Ascending aorta (tissue), 2 donors: ENCODE results near the gene SLC4A8. TPM values are rescaled to one million over a fixed set of nuclear protein-coding genes. Genes with fewer than 3 reads are reported as not detected.

ENCODE experiments used
- DNase-seq, 2 donors: peaks; one replicate each; pipeline ENCODE4 v3.0.0-alpha.2; 2019; ENCODE audit warnings: low spot score in 2 of 2
- H3K27ac ChIP-seq, 2 donors: fragments of 200-600 bp; sonication (generic); one replicate each; pipeline ENCODE4 v1.5.1; 2016 to 2017; ENCODE audit warnings: mild to moderate bottlenecking in 1 of 2
- H3K27me3 ChIP-seq: fragments of 200-600 bp; sonication (generic); one replicate; pipeline ENCODE4 v1.5.1; 2017
- H3K36me3 ChIP-seq, 2 donors: fragments of 200-600 bp; sonication (generic); one replicate each; pipeline ENCODE4 v1.5.1; 2016
- H3K4me1 ChIP-seq, 2 donors: fragments of 200-600 bp; sonication (generic); one replicate each; pipeline ENCODE4 v1.5.1; 2016 to 2017; ENCODE audit warnings: mild to moderate bottlenecking in 1 of 2
- H3K4me3 ChIP-seq, 2 donors: fragments of 200-600 bp; sonication (generic); one replicate each; pipeline ENCODE4 v1.5.1; 2016 to 2017; ENCODE audit warnings: mild to moderate bottlenecking in 1 of 2
- H3K9me3 ChIP-seq, 2 donors: fragments of 200-600 bp; sonication (generic); one replicate each; pipeline ENCODE4 v1.5.1; 2016
- intact Hi-C: fragments of 100-400 bp; cut with DNase I; formaldehyde crosslinking; loops from one replicate; pipeline ENCODE4 v1.15.1; 2023
- total RNA-seq: library from RNA; depleted of rRNA; stranded (reverse); fragments of >200 nt; gene quantifications from one replicate; pipeline ENCODE4 v1.1.0, GENCODE V29; 2016
- TF ChIP-seq, protein P1 (sequence below), 3 experiments: fragments of 200-600 bp in 2 of 3; fragments of 450-650 bp in 1 of 3; sonication (generic) in 2 of 3; IDR thresholded peaks; one replicate each; pipeline ENCODE4 v1.5.1; 2016 to 2019; ENCODE audit warnings: antibody characterized with exemption in 3 of 3, mild to moderate bottlenecking in 1 of 3, moderate library complexity in 1 of 3

The SLC4A8 gene
- total RNA-seq, 1 donor from 2014 or later, result not detected

DNA sequence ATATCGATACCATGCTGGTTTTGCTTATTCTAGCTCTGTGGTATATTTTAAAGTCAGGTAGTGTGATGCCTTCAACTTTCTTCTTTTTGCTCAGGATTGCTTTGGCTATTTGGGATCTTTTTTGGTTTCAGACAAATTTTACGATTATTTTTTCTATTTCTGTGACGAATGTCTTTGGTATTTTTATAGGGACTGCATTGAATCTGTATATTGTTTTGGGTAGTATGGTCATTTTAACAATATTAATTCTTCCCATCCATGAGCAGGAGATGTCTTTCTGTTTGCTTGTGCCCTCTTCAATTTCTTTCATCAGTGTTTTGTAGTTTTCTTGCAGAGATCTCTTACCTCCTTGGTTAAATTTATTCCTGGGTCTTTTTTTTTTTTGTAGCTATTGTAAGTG, 10.8 kb upstream of the SLC4A8 start:
- H3K36me3 ChIP-seq, result no peaks in the 10 kb centered on the region
- DNase-seq, result no peak
- intact Hi-C loops, result no loop called here
- H3K9me3 ChIP-seq, result no peaks in the 10 kb centered on the region
- H3K4me3 ChIP-seq, result no peak overlapping the region
- H3K27me3 ChIP-seq, result no peaks in the 10 kb centered on the region
- H3K27ac ChIP-seq, result no peak overlapping the region
- TF ChIP-seq, protein P1, sequence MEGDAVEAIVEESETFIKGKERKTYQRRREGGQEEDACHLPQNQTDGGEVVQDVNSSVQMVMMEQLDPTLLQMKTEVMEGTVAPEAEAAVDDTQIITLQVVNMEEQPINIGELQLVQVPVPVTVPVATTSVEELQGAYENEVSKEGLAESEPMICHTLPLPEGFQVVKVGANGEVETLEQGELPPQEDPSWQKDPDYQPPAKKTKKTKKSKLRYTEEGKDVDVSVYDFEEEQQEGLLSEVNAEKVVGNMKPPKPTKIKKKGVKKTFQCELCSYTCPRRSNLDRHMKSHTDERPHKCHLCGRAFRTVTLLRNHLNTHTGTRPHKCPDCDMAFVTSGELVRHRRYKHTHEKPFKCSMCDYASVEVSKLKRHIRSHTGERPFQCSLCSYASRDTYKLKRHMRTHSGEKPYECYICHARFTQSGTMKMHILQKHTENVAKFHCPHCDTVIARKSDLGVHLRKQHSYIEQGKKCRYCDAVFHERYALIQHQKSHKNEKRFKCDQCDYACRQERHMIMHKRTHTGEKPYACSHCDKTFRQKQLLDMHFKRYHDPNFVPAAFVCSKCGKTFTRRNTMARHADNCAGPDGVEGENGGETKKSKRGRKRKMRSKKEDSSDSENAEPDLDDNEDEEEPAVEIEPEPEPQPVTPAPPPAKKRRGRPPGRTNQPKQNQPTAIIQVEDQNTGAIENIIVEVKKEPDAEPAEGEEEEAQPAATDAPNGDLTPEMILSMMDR (IDR thresholded peaks at IDR 0.05), result no peak
- H3K4me1 ChIP-seq, result no peaks in the 10 kb centered on the region

- intact Hi-C loops, result no loop called here
- no peaks in the 10 kb centered on the region for H3K9me3 ChIP-seq
- H3K27ac ChIP-seq, result no peak overlapping the region
- no peaks in the 10 kb centered on the region for H3K4me1 ChIP-seq
- TF ChIP-seq, protein P1 (IDR thresholded peaks at IDR 0.05), result no peak
- H3K27me3 ChIP-seq, result no peaks in the 10 kb centered on the region
- DNase-seq, result no peak
- H3K36me3 ChIP-seq, result no peaks in the 10 kb centered on the region
- H3K4me3 ChIP-seq, result no peak overlapping the region
Observed at GRCh38 chr12:51415931-51416330, 8.7 kb upstream of the SLC4A8 start.

- Histone ChIP-seq H3K4me1 (no peaks in the 10 kb centered on the region), H3K27ac (no peak overlapping the region), H3K27me3 (no peaks in the 10 kb centered on the region), H3K9me3 (no peaks in the 10 kb centered on the region), H3K4me3 (no peak overlapping the region), H3K36me3 (no peaks in the 10 kb centered on the region)
- TF ChIP-seq, protein P1 (IDR thresholded peaks at IDR 0.05), result no peak
- intact Hi-C loops, result no loop called here
- no peak for DNase-seq
Observed at GRCh38 chr12:51417826-51418225, 6.8 kb upstream of the SLC4A8 start.

- TF ChIP-seq, protein P1 (IDR thresholded peaks at IDR 0.05), result no peak
- H3K27me3 ChIP-seq, result no peaks in the 10 kb centered on the region
- H3K36me3 ChIP-seq, result no peaks in the 10 kb centered on the region
- peaks cover 3 to 5% of the 10 kb centered on the region in 2 donors for H3K4me1 ChIP-seq
- no peak for DNase-seq
- H3K9me3 ChIP-seq, result no peaks in the 10 kb centered on the region
- H3K4me3 ChIP-seq, result no peak overlapping the region
- H3K27ac ChIP-seq, result no peak overlapping the region
- intact Hi-C loops, result loop anchor here (10.0 kb wide), 1 partner anchor 395 kb away; a partner anchor contains a TSS
Observed at GRCh38 chr12:51419425-51420193, 5.0 kb upstream of the SLC4A8 start.

DNA sequence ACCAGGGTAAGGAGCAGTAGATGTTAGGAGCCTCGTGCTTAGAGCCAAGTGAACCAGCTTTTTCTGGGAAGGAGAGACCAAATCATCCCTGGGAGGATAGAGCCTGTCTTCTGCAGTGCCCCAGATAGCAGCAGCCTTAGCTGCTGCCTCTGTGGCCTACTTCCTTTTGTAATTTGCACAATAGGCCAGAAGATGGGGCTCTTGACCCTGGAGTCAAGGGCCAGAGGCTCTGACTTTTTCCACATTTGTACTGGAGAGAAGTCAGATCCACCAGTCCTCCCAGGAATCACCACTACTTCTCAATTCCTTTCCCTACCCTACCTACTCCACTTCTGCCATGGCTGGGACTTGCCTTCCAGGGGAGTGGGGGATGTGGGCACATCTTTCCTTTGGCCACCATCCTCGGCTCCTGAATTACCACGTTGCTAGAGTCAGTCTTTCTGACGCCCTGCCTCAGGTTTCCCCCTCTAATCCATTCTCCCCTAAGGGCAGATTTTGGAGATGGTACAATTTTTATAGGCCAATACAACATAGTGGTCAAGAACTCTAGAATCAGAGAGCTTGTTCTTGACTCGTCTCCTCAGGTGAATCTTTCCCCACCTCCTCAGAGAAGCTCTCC, 3.3 kb upstream of the SLC4A8 start:
- no peak for DNase-seq
- Histone ChIP-seq H3K27me3 (no peaks in the 10 kb centered on the region), H3K4me1 (peaks cover 5 to 8% of the 10 kb centered on the region in 2 donors), H3K9me3 (no peaks in the 10 kb centered on the region), H3K36me3 (no peaks in the 10 kb centered on the region), H3K27ac (no peak overlapping the region), H3K4me3 (no peak overlapping the region)
- intact Hi-C loops, result loop anchor here (10.0 kb wide), 1 partner anchor 393 kb away; a partner anchor contains a TSS
- TF ChIP-seq, protein P1 (IDR thresholded peaks at IDR 0.05), result peak in 2 of 3 experiments; percentile 13 to 42
